G401 (cell line): Measurements from ENCODE around the gene ARHGEF37. TPM values are rescaled to one million over a fixed set of nuclear protein-coding genes. Genes with fewer than 3 reads are reported as not detected.

Experiments used
- DNase-seq: peaks from one replicate; pipeline ENCODE4 v3.0.0-alpha.2; 2015; ENCODE audit warnings: low spot score
- in situ Hi-C: cut with HindIII; loops from 2 replicates; pipeline ENCODE4 v1.10.0; 2016; ENCODE audit warnings: low sequenced_read_pairs, mixed read lengths
- total RNA-seq: library from RNA; depleted of rRNA; stranded (reverse); fragments of >200 nt; shearing (Covaris generic); gene quantifications from 2 replicates; pipeline ENCODE4 v1.2.3, GENCODE V29; 2014; rRNA removed

The ARHGEF37 gene
- total RNA-seq, 1 experiment from 2014 or later = not detected

- in situ Hi-C loops = no loop called here
- DNase-seq = no peak
These were observed 100.0 kb downstream of the ARHGEF37 start for GRCh38 chr5:149681252-149681651.

- no peak for DNase-seq
- in situ Hi-C loops = no loop called here
These were observed 100.6 kb downstream of the ARHGEF37 start for GRCh38 chr5:149681922-149682321.

- in situ Hi-C loops = no loop called here
- DNase-seq = no peak
These were observed 101.3 kb downstream of the ARHGEF37 start for GRCh38 chr5:149682532-149683075.

GRCh38 chr5:149683964-149684363 lies 102.7 kb downstream of the ARHGEF37 start:
- DNase-seq = no peak
- in situ Hi-C loops = no loop called here

GRCh38 chr5:149684371-149684770 lies 103.1 kb downstream of the ARHGEF37 start:
- DNase-seq = no peak
- in situ Hi-C loops = no loop called here

Other genes with a start within 250 kb of the ARHGEF37 start
- 18.1 and 22.9 TPM in 2 replicates for gene GRPEL2, start 236.0 kb upstream of the ARHGEF37 start, total RNA-seq
- 13.0 and 14.0 TPM in 2 replicates for gene PCYOX1L, start 223.5 kb upstream of the ARHGEF37 start, total RNA-seq
- 0.27 and 1.4 TPM in 2 replicates for gene IL17B, start 202.2 kb upstream of the ARHGEF37 start, total RNA-seq
- 230 and 259 TPM in 2 replicates for gene CSNK1A1, start 30.1 kb upstream of the ARHGEF37 start, total RNA-seq
- 1.2 and 2.4 TPM in 2 replicates for gene PPARGC1B, start 148.8 kb downstream of the ARHGEF37 start, total RNA-seq